HG03095 (cell line): ENCODE measurements around the gene LAMA1.

Experiments used
- ATAC-seq: cut with Tn5 transposase; IDR thresholded peaks from one replicate; pipeline ENCODE4 v1.9.1; 2021; ENCODE audit warnings: moderate library complexity; ENCODE audit not compliant: unreplicated experiment

Gene LAMA1

DNA sequence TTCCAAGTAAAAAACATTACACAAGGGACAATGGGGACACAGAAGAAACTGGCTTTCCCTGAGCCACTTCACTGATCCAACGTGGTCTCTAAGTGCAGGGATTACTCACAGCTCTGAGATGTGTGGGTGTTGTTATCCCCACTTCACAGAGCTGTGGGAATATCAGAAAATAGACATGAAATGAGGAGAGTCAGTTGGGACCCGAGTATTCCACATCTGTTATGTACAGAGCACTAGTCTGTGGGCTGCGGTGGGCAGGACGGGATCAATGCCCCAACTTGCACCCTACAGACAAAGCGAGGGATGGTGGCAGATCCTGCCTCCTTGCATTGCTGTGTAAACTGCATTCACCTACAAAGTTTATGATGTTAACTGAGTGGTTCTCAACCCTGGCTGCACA is 11.7 kb downstream of the LAMA1 start:
- no peak for ATAC-seq

- no peak for ATAC-seq
Measured at GRCh38 chr18:7105268-7105667, 12.3 kb downstream of the LAMA1 start.

GRCh38 chr18:7104649-7105048 is 12.9 kb downstream of the LAMA1 start:
- no peak for ATAC-seq

DNA sequence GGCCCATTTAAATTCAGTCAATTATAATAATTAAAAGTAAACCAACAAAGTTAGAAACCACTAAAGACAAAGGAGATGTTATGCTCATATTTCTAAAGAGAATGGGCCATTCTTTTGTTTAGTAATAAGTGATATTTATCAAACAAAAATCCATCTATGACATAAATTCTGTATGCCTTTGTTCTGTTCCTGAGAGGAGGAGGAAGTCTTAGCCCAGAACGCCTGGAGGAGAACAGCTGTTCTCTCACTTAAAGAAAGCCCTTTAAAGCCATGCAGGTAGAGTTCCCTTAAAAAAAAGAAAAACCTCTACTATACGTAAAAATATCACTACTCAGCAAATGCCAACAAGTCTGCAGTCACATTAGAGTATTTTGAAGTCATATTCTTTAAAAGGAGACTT is 15.5 kb downstream of the LAMA1 start:
- no peak for ATAC-seq

DNA sequence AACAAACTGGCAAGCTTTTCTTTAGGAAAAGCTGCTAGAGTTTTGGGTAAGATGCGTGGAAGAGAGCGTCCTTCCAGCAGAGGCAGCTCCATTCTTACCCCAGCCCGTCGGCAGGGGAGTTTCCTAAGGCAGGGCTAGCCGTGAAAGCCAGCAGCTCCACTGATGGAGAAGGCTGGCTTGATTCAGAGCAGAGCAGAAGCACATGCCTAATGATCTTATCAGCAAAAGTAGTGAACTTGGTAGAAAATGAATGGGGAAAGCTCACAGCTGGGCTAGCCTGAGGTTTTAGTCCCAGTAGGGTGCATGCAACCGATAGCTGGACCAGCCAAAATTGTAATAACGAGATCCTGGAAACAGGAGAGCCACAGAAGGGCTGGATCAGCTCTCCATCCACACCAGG is 20.8 kb downstream of the LAMA1 start:
- ATAC-seq: no peak

DNA sequence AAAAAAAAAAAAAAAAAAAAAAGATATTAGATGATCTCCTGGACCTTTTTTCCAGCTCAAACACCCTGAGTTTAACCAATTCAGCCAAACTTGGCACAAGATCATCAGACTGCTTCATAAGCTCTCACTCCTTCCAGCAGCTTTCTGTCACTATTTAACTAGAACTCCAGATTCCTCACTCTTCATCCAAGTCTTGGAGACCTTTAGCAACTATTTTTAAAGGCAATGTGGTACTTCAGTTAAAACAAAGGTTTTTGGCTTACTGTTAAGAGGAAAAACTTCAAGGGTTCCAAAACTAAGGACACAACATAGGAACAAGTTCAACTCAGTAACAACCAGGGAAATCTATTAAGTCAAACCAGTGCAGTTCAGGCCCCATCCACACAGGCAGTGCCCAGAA is 23.2 kb downstream of the LAMA1 start:
- ATAC-seq: no peak

DNA sequence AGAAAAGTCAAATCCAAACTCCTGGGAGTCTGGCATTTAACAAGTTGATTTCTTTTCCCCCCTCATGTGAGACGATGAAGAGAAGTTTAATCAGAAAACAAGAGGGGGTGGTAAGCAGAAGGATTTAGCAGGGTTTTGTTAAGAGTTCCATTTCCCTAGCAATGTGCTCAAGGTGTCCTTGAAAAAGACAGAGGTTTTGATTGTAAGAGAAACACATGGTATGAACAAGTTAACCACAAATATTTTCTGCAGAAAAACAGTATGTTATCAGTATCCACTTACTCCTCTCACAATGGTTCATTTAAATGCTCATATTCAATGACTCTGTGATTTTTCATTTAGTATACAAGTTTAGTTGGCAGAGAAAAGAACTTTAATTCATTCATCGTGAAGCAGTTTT is 26.8 kb downstream of the LAMA1 start:
- ATAC-seq: no peak

- no peak for ATAC-seq
Measured at GRCh38 chr18:7089369-7089768, 28.2 kb downstream of the LAMA1 start.

GRCh38 chr18:7084080-7085065 is 33.2 kb downstream of the LAMA1 start:
- no peak for ATAC-seq

GRCh38 chr18:7082671-7083070 is 34.9 kb downstream of the LAMA1 start:
- ATAC-seq: no peak

GRCh38 chr18:7079231-7079630 is 38.4 kb downstream of the LAMA1 start:
- no peak for ATAC-seq

GRCh38 chr18:7072593-7072992 is 45.0 kb downstream of the LAMA1 start:
- no peak for ATAC-seq

DNA sequence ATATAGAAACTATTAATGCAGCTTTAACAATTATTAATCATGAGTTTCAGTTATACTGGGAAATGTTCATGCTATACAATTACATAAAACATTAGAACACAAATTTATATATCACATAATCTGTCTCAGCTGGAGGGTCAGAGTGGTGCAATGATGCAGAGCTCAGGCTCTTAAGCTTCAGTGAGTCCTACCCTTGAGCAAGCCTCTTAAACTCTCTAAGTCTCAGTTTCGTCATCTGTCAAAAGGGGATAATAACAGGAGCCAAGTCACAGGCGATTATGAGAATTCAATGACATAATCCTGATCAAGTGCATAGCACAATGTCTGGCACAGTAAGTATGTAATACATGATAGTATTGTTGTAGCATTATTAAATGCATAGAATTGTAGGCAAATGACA is 46.0 kb downstream of the LAMA1 start:
- no peak for ATAC-seq

- no peak for ATAC-seq
Measured at GRCh38 chr18:7070466-7070865, 47.1 kb downstream of the LAMA1 start.

GRCh38 chr18:7068871-7069590 is 48.6 kb downstream of the LAMA1 start:
- no peak for ATAC-seq

GRCh38 chr18:7066965-7067555 is 50.5 kb downstream of the LAMA1 start:
- ATAC-seq: no peak

- no peak for ATAC-seq
Measured at GRCh38 chr18:7065736-7066135, 51.9 kb downstream of the LAMA1 start.

GRCh38 chr18:7064346-7064745 is 53.3 kb downstream of the LAMA1 start:
- no peak for ATAC-seq

DNA sequence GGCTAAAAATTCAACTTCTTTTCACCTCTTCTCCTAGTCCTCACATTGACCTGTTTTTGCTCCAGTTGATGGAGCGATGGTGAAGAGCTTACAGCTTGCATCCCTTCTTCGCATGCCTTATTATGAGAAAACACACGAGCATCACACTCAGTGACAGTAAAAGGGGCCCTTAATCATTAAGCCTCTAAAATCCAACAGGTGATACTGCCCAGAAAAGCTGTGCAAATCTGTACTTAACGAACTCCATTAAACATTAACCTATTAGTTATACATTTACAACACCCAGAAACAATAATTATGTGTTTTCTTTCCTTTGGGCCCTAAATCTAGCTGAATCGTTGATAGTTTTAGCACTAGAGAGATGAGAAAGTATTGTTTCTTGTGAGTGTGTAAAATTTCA is 54.8 kb downstream of the LAMA1 start:
- no peak for ATAC-seq

GRCh38 chr18:7062236-7062635 is 55.4 kb downstream of the LAMA1 start:
- ATAC-seq: no peak

GRCh38 chr18:7059276-7059675 is 58.3 kb downstream of the LAMA1 start:
- ATAC-seq: no peak

- ATAC-seq: no peak
Measured at GRCh38 chr18:7056026-7056425, 61.6 kb downstream of the LAMA1 start.
